Osteoblast (primary cell): Measurements from ENCODE around the gene ID3. TPM values are rescaled to one million over a fixed set of nuclear protein-coding genes. Genes with fewer than 3 reads are reported as not detected.

Experiments
- DNase-seq: peaks from one replicate; pipeline ENCODE4 v3.0.0; 2011; ENCODE audit warnings: low spot score, mixed read lengths; ENCODE audit not compliant: insufficient read length; ENCODE audit errors: missing footprints
- H2AFZ ChIP-seq: 2 replicates; pipeline ENCODE4 v1.6.0; 2011; ENCODE audit warnings: mild to moderate bottlenecking, low read length
- H3K27ac ChIP-seq: 2 replicates; pipeline ENCODE4 v1.5.1; 2011; ENCODE audit warnings: mild to moderate bottlenecking, low read depth, low read length, moderate library complexity
- H3K27me3 ChIP-seq: 2 replicates; pipeline ENCODE4 v1.6.0; 2012; ENCODE audit warnings: mild to moderate bottlenecking, control low read depth, inconsistent platforms, low read length, moderate library complexity; ENCODE audit not compliant: insufficient read depth
- H3K36me3 ChIP-seq: 2 replicates; pipeline ENCODE4 v1.5.1; 2011; ENCODE audit warnings: mild to moderate bottlenecking, low read length, control low read depth, moderate library complexity; ENCODE audit not compliant: insufficient read depth
- H3K4me1 ChIP-seq: 2 replicates; pipeline ENCODE4 v1.5.1; 2011; ENCODE audit warnings: mild to moderate bottlenecking, low read length, control low read depth, moderate library complexity; ENCODE audit not compliant: insufficient read depth
- H3K4me2 ChIP-seq: 2 replicates; pipeline ENCODE4 v1.6.0; 2011; ENCODE audit warnings: mild to moderate bottlenecking, low read length; ENCODE audit not compliant: insufficient read depth
- H3K4me3 ChIP-seq: fragments of 200-600 bp; sonication (generic); 3 replicates; pipeline ENCODE4 v1.5.1; 2012; ENCODE audit warnings: mild to moderate bottlenecking, low read length, inconsistent platforms; ENCODE audit not compliant: insufficient read depth
- H3K79me2 ChIP-seq: 2 replicates; pipeline ENCODE4 v1.6.0; 2012; ENCODE audit warnings: mild to moderate bottlenecking, low read length, control low read depth, inconsistent platforms; ENCODE audit not compliant: insufficient read depth
- H3K9me3 ChIP-seq: 2 replicates; pipeline ENCODE4 v1.5.1; 2011; ENCODE audit warnings: low read depth, low read length, control low read depth
- H4K20me1 ChIP-seq: 2 replicates; pipeline ENCODE4 v1.6.0; 2012; ENCODE audit warnings: mild to moderate bottlenecking, low read length, control low read depth; ENCODE audit not compliant: insufficient read depth
- total RNA-seq: library from RNA; depleted of rRNA; stranded (reverse); fragments of >200 nt; gene quantifications from 2 replicates; pipeline ENCODE4 v1.2.3, GENCODE V29; 2012
- TF ChIP-seq, protein P1 (sequence below): IDR thresholded peaks from 2 replicates; pipeline ENCODE4 v1.5.1; 2011; ENCODE audit warnings: mild to moderate bottlenecking, low read depth, low read length, moderate library complexity; ENCODE audit errors: extremely low read depth

Gene ID3
- total RNA-seq, 1 donor: 240 TPM

DNA sequence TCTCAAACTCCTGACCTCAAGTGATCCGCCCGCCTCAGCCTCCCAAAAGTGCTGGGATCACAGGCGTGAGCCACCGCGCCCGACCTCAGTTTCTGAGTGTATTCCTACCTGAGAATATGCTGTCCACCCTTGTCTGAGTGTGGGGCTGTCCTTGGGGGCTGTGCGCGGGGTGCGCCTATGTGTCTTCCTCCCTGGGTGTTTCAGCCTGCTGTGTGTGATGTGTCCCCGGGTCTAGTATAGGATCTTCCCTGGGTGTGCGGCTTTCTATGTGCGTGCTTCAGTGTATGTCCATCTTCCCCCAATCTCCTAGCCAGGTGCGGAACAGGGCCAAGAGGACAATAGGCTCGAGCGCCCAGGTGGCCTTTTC, 8.3 kb upstream of the ID3 start:
- no peak for DNase-seq
- Histone ChIP-seq H3K27me3 (no peaks in the 10 kb centered on the region), H3K4me2 (peak overlapping the region; percentile 82)

DNA sequence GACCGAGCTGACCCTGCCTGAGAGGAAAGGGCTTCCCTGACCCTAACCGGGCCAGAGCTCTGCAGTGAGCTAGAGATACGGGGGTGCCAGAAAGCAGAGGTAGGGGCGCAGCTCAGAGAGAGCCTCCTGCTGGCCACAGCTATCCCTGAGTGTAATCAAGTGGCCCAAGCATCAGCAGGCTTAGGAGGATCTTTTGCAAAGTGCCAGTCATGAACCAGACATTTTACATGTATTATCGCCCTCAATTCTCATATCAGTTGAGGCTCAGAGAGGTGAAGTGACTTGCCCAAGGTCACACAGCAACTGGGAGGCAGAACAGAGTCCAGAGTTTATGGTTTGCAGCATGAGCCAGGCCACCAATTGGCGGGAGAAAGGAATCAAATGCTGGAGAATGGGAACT, 7.0 kb upstream of the ID3 start:
- H3K27ac ChIP-seq: no peak overlapping the region
- H3K9me3 ChIP-seq: no peaks in the 10 kb centered on the region
- no peak overlapping the region for H2AFZ ChIP-seq
- H3K79me2 ChIP-seq: no peaks in the 10 kb centered on the region
- no peak overlapping the region for H3K4me2 ChIP-seq
- H3K4me3 ChIP-seq: no peak overlapping the region
- TF ChIP-seq, protein P1, sequence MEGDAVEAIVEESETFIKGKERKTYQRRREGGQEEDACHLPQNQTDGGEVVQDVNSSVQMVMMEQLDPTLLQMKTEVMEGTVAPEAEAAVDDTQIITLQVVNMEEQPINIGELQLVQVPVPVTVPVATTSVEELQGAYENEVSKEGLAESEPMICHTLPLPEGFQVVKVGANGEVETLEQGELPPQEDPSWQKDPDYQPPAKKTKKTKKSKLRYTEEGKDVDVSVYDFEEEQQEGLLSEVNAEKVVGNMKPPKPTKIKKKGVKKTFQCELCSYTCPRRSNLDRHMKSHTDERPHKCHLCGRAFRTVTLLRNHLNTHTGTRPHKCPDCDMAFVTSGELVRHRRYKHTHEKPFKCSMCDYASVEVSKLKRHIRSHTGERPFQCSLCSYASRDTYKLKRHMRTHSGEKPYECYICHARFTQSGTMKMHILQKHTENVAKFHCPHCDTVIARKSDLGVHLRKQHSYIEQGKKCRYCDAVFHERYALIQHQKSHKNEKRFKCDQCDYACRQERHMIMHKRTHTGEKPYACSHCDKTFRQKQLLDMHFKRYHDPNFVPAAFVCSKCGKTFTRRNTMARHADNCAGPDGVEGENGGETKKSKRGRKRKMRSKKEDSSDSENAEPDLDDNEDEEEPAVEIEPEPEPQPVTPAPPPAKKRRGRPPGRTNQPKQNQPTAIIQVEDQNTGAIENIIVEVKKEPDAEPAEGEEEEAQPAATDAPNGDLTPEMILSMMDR: peak; percentile 39
- H4K20me1 ChIP-seq: no peaks in the 10 kb centered on the region
- no peaks in the 10 kb centered on the region for H3K36me3 ChIP-seq
- peaks cover 32% of the 10 kb centered on the region for H3K4me1 ChIP-seq
- no peaks in the 10 kb centered on the region for H3K27me3 ChIP-seq
- peak; percentile 84 for DNase-seq

More for the DNA sequence above, 8.3 kb upstream of the ID3 start:
- Histone ChIP-seq H3K79me2 (no peaks in the 10 kb centered on the region), H3K36me3 (no peaks in the 10 kb centered on the region), H3K27ac (no peak overlapping the region), H2AFZ (peak overlapping the region; percentile 76), H3K4me1 (peaks cover 23% of the 10 kb centered on the region), H3K9me3 (no peaks in the 10 kb centered on the region), H4K20me1 (no peaks in the 10 kb centered on the region), H3K4me3 (peak overlapping the region; percentile 76)
- TF ChIP-seq, protein P1: no peak

DNA sequence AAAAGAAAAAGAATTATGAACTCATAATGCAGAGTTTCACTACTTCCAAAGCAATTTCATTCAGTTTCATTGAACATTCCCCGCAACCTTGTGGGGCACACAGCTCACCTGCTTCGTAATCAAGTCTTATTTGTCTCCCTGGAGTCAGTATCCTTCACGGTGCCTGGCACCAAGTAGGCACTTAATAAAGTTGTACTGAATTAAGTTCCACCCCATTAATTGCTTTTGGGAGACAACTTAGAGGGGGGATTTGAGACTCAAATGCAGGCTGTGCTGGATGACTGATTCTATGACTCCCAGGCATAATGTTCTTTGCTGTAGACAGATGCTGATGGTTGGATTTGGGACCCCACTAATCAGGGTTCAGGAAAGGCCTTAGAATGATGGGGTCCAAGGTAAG, 6.5 kb upstream of the ID3 start:
- H3K4me3 ChIP-seq: no peak overlapping the region
- TF ChIP-seq, protein P1: no peak
- no peak overlapping the region for H3K4me2 ChIP-seq
- H4K20me1 ChIP-seq: no peaks in the 10 kb centered on the region
- H3K27ac ChIP-seq: no peak overlapping the region
- H3K9me3 ChIP-seq: no peaks in the 10 kb centered on the region
- H3K27me3 ChIP-seq: no peaks in the 10 kb centered on the region
- no peaks in the 10 kb centered on the region for H3K36me3 ChIP-seq
- peaks cover 38% of the 10 kb centered on the region for H3K4me1 ChIP-seq
- no peak overlapping the region for H2AFZ ChIP-seq
- H3K79me2 ChIP-seq: no peaks in the 10 kb centered on the region
- DNase-seq: no peak

DNA sequence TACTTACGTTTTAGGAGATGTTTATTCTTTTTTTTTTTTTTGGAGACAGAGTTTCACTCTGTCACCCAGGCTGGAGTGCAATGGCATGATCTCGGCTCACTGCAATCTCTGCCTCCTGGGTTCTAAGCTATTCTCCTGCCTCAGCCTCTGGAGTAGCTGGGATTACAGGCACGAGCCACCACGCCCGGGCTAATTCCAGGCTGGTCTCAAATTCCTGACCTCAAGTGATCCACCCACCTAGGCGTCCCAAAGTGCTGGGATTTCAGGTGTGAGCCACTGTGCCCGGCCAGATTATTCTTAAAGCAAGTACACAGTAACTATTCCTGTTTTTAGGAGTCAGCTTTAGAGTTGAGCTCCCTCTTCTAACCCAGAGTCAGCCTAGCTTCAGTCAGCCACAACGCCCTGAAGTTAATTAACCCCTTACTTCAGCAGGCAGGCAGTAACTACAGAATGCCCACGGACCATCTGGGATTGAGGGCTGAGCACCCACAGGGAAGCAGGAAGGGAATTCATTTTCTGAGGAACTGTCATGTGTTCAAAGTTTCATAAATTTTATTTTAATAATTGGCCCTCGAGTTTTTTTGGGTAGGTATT, 5.3 kb upstream of the ID3 start:
- Histone ChIP-seq H3K9me3 (no peaks in the 10 kb centered on the region), H3K27ac (peak overlapping the region; percentile 65), H4K20me1 (no peaks in the 10 kb centered on the region), H3K36me3 (no peaks in the 10 kb centered on the region), H3K4me1 (peaks cover 49% of the 10 kb centered on the region), H3K4me3 (no peak overlapping the region), H3K27me3 (no peaks in the 10 kb centered on the region), H3K79me2 (no peaks in the 10 kb centered on the region), H3K4me2 (peak overlapping the region; percentile 29), H2AFZ (peak overlapping the region; percentile 80)
- TF ChIP-seq, protein P1: no peak
- DNase-seq: no peak
